Glomerular visceral epithelial cell (primary cell): ENCODE data around the gene CSPG4.
"Not testable (repeated sequence)": the region's sequence is repeated elsewhere in the genome, so short reads cannot be mapped to it uniquely, and the experiment has no call there.

ENCODE experiments used
- DNase-seq: peaks from one replicate; pipeline ENCODE4 v3.0.0-alpha.2; 2016; ENCODE audit errors: extremely low spot score

CSPG4 gene, protein sequence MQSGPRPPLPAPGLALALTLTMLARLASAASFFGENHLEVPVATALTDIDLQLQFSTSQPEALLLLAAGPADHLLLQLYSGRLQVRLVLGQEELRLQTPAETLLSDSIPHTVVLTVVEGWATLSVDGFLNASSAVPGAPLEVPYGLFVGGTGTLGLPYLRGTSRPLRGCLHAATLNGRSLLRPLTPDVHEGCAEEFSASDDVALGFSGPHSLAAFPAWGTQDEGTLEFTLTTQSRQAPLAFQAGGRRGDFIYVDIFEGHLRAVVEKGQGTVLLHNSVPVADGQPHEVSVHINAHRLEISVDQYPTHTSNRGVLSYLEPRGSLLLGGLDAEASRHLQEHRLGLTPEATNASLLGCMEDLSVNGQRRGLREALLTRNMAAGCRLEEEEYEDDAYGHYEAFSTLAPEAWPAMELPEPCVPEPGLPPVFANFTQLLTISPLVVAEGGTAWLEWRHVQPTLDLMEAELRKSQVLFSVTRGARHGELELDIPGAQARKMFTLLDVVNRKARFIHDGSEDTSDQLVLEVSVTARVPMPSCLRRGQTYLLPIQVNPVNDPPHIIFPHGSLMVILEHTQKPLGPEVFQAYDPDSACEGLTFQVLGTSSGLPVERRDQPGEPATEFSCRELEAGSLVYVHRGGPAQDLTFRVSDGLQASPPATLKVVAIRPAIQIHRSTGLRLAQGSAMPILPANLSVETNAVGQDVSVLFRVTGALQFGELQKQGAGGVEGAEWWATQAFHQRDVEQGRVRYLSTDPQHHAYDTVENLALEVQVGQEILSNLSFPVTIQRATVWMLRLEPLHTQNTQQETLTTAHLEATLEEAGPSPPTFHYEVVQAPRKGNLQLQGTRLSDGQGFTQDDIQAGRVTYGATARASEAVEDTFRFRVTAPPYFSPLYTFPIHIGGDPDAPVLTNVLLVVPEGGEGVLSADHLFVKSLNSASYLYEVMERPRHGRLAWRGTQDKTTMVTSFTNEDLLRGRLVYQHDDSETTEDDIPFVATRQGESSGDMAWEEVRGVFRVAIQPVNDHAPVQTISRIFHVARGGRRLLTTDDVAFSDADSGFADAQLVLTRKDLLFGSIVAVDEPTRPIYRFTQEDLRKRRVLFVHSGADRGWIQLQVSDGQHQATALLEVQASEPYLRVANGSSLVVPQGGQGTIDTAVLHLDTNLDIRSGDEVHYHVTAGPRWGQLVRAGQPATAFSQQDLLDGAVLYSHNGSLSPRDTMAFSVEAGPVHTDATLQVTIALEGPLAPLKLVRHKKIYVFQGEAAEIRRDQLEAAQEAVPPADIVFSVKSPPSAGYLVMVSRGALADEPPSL (N-terminal part only)

DNA sequence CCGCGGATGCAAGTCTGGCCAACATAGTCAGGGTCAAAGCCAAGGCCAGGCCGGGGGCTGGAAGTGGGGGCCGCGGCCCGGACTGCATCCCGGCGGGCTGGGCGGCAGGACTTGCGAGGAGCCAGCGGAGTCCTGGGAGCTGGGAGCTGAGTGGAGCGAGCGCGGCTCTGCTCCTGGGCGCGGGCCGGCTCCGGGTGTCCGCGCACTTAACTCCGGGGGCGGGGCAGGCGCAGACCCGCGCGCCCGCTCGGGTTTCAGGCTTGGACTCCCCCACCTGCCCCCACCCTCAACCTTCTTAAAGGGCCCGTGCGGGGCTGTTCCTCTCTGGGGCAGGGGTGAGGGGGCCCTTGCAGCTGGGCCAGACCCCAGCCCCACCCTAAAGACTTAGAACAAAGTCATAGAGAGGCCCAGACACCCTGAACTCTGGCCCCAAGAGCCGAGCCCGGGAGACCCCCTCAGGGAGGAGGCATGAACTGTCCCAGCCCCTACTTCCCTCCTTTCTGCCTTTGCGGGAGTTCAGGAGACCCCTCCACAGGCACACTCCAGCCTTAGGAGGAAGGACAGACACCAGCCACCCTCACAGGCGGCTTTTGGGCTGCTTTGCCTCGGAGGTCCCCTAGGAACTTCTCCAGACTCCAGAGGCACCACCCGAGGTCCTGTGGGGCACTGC is at the start of gene CSPG4:
TSS of gene CSPG4 (minus strand) at position 181 of the 670 bp plus-strand sequence. CDS start at position 88, 93 bp downstream.
- DNase-seq = peak; percentile 45

DNA sequence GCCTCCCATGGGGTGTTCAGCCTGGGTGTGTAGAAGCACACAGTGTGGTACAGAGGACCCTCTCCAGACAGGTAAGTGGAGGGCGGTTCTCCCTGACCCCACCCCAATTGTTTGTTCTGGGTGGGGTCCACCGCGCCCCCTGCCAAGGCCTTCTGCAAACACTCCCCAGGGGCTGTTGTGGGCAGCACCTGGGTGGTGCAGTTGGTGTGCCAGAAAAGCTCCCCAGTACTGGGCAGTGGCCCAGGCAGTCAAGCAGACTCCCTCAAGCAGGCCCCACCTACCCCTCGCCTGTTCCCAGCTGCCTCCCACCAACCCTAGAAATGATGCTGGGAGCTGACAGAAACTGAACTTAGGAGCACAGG is 49.7 kb upstream of the CSPG4 start:
- DNase-seq = not testable (repeated sequence)

DNA sequence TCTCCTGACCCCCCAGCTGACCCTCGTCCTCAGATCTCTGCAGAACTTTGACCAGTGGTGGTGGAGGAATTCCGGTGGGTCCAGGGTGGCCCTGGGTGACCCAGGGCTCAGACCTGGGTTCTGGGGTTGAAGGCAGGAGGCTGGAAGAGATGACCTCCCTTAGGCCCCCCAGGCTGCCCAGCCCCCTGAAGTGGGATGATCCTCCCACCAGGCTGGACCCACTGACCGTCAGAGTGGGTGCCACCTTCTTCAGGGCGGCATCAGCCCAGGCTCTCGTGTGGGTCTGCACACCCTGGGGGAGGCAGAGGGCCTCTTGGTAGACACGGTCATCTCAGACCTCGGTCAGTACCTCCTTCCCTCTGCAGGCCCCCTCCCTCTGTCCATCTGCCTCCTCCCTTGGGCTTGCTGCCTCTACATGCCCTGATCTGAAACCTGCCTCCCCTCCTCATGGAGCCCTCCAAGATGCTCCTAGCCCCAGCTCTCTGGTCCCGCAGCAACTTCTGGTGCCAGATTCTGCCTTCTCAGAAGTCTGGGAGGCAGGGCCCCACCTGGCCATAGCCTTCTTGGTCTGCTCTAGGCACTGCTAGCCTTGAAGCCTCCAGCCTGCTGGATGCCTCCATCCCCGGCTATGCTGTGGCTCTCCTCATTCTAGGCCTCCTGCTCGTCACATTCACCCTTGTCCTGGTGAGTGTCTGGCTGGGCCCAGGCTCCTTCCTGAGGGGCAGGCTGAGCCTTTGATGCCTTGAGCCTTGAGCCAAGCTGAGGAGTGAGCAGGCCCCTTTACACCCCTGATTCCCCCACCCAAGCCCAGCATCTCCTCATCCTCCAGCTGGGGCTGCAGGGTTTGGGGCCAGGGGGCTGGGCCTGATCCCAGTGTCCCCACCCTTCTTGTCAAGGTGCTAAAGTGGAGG is 49.1 kb upstream of the CSPG4 start:
- DNase-seq = no peak

DNA sequence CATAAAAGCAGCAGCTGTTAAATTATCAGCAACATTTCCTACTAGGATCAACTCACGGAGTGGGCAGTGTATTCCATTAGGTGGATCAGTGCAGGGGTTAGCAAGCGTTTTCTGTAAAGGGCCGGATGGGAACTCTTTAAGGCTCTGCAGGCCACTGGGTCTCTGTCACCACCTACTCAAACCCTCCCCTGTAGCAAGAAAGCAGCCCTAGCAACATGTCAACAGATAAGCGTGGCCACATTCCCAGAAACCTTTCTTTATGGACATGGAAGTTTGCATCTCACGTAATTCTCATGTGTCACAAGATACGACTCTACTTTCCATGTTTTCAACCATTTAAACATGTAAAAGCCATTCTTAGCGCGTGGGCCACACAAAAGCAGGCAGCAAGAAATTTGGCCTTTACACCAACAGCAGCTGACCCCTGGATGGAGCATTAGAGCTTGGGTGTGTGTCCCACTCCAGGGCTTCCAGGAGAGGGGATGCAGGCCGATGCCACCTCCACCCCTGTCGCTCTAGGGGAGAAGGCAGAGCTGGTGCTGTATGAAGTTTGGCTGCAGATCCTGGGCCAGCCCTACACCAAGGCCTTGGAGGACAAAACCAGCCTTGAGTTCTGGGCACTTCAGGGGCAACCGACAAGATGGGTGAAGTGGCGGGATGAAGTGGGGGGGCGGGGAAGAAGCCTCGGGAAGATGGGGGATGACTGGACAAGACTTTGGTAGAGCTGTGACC is 48.2 kb upstream of the CSPG4 start:
- no peak for DNase-seq

DNA sequence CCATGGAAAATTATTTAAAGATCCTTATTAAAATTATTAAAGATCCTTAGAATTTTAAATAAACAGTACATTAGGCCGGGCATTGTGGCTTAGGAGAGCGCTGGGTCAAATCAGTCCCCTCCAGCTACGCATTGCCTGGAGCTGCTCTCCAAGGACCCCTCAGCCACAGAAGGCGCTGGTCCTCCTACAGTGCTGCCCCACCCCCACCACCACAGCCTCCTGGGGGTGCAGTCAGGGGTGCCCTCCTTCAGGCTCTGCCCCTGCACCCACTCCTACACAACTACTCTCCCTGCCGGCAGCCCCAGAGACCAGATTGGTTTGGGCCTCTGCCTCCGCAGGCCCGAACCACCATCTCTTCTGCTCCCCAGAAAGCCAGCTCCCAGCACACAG is 47.5 kb upstream of the CSPG4 start:
- DNase-seq = not testable (repeated sequence)

DNA sequence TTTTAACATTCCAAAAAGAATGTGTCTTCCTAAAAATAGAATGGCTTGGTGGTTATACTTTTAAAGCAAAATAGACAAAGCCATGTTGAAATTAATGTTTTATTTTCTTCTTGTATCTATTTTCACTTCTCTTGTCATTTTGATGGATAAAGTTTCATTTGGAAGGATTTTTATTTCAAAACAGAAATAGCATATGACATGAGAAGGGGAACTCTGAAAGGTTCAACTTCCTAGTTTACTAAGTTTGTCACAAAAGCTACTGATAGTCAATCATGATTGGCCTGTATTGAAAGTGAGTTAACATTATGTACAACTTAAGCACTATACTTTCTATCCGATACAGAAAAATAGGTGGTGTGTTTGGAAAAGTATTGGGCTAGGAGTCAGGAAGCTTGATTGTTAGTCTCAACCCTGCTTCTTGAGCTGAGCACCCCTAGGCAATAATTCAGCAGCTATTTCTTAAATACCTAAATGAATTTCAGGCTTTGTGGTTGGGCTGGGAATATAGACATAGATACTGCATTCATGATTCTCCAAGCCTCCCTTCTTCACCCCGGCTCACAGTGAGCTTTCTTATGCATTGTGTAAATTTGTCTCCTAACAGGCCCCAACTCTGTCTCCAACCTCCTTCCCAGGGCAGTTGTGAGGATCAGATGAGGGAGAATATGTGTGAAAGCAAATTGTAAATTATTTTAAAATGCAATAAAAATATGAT is 46.9 kb upstream of the CSPG4 start:
- no peak for DNase-seq

DNA sequence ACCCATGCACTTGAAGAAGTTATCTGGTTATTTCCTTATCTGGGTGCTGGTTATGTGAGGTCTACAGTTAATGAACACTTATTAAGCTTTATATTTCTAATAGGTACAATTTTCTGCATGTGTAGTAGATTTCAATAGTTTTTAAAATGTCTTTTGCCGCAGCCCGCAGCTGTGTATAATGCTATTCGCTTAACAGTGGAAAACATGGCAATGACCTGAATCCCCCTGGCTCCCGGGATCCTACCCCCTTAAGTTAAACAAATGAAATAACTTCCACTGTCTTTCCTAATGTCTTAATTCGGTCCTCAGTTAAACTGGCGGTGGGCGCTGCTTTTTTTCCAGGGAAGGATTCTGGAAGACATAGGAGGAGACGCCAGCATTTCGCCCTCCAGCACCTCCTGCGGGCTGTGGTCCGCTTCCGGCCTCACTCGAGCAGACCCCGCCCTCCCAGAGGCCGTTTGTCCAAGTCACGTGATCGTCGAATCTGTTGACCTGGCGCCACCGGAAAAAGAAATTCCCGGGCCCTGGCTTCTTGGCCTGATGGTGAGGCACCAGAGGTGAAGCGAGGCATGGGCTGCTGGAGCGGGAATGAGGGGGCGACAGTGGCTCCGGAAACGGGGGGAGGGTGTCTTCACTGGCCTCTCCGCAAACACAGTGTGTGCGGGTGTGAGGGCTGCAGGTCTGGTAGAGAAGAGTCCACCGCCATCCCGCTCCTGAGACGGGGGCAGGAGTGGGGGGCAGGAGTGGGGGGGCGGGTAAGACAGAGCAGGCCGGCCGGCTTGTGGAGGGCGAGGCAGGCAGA is 45.6 kb upstream of the CSPG4 start:
- peak; percentile 89 for DNase-seq

DNA sequence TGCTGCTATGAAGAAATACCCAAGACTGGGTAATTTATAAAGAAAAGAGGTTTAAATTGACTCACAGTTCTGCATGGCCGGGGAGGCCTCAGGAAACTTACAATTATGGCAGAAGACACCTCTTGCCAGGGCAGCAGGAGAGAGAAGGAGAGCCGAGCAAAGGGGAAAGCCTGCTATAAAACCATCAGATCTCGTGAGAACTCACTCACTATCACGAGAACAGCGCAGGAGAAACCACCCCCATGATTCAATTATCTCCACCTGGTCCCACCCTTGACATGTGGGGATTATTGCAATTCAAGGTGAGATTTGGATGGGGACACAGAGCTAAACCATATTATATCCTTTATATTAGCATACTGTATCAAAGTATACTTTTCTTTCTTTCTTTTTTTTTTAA is 42.2 kb upstream of the CSPG4 start:
- not testable (repeated sequence) for DNase-seq

DNA sequence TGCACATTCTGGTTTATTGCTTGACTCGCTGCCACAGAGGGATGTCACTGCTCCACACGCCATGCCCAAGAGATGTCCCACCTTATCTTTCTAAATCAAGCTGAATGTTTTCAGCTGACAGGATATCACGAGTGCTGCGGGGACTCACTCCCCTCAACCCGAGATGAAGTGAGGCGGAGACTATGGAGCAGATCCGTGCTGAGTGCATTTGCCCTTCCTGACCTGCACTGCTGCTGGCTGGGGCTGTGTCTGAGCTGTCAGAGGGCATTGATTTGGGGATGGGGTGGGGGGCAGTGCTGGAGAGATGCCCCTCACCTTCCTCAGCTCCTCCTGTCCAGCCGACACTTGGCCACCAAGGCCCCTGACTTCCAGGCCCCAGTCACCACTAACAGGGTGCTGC is 40.5 kb upstream of the CSPG4 start:
- no peak for DNase-seq

DNA sequence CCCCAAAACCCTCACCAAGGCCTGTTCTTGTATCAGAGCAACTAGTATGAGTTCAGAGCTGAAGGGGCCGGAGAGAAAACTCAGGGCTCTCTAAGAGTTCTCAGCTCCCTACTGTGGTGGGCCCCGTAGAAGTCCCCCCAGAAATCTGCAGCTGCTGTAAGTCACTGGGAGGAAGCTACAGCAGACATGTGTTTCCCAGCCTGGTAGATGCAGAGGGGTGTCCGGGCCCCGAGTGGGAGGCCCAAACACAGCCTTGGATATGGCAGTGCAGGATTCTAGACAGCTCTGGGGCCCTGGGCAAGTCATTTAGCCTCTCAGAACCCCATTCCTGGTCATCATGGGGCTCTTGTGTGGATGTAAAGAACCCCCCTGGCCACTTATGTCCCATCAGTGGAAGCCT is 39.2 kb upstream of the CSPG4 start:
- DNase-seq = no peak

DNA sequence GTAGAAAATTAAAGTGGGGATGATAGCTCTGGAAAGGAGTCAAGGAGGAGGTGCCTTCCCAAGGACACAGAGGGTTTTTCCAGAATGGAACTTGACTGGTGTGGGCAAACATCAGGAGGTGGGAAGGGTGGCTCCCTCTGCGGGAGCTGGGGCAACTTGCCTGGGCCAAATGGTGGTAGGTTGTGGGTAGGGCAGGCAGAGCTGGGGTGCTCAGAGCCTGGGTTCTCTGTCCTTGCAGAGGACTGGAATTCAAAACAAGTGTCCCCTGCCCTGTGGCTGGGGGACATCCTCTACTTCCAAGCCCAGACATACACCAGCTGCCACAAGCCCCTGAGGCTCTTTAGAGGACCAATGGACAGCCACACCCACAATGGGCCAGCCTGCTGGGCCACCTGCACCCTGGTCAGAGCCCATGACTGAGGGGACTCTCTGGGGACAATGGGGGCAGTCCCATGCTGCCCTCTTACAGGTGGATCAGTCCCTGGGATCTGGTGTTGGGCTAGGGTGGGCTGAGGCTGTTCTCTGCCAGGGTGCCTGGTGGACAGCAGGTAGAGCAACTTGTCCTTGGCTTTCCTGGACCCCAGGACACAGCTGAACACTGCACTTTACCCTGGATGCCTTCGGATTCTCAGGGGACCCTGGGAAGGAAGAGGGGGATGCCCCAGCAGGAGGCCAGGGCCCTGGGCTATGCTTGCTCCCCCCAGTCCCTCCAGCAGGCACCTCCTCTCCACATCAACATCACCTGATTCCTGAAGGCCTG is 38.6 kb upstream of the CSPG4 start:
- DNase-seq = no peak

DNA sequence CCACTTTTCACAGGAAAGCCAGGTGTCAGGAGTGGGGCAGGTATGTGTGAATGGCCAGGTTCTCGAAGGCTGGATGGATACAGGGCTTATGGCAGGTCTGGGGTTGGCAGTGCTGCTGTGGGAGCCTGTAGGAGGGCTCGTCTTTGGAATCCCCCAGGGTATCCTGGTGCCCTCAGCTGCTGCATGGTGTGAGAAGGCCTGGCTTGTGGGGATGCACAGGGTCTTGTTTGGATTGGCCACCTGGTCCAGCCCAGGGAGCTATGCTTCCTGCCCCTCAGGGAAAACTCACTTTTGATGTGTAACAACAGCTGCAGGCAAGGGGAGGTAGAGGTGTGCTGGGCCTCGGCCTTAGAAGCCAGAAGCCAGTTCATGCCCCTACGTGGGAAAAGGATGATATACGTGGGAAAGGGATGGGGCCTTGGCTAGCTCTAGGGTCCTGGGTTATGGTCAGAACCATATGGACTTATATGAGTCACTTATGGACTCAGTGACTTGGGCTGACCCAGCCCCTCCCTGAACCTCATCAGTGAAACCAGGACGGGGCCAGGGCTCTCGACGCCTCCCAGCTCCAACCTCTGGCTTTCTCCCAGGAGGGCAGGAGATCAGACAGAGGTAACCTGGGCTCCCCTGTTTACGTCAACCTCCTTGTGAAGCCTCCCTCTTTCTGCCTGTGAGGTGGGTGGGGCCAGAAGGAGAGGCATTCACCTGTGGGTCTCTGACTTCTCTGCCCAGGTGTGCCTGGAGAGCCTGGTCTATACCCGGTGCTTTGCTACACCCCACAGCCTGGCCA is 37.8 kb upstream of the CSPG4 start:
- no peak for DNase-seq

DNA sequence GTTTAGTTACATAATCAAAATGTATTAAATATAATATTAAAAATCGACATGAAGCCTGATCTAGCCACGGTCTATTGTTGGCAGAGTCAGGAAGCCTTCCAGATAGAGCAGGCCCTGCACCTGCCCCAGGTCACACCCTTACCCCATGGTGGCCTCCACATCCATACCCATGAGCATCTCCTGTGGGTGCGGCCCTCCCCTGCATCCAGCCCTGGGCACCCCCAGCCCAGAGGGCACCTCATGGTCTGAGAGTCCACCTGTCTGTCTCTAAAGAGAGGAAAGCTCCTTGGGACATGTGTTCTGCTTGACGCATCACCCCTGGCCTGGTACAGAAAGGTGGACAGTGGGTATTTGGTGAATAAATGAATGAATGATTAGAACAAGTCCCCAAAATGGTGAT is 37.2 kb upstream of the CSPG4 start:
- DNase-seq = no peak

DNA sequence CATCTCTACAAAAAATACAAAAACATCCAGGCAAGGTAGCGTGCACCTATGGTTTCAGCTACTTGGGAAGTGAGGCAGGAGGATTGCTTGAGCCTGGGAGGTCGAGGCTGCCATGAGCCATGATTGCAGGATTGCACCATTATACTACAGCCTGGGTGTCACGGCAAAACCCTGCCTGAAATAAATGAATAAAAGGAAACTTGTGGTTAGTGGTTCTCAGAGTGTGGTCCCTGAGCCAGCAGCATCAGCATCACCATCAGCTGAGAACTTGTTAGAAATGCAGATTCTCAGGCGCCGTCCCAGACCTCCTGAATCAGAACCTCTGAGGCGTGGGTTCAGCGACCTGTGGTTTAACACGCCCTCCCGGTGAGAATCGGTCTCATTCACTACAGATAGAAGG is 36.2 kb upstream of the CSPG4 start:
- not testable (repeated sequence) for DNase-seq

DNA sequence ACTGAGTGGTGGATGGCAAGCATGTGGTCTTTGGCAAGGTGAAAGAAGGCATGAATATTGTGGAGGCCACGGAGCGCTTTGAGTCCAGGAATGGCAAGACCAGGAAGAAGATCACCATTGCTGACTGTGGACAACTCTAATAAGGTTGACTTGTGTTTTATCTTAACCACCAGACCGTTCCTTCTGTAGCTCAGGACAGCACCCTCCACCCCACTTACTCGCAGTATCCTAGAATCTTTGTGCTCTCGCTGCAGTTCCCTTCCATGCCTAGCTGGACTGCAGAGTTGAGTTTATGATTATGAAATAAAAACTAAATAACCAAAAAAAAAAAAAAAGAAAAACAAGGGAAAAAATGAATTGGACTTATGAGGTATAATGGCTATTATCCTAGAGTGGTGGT is 34.5 kb upstream of the CSPG4 start:
- not testable (repeated sequence) for DNase-seq

DNA sequence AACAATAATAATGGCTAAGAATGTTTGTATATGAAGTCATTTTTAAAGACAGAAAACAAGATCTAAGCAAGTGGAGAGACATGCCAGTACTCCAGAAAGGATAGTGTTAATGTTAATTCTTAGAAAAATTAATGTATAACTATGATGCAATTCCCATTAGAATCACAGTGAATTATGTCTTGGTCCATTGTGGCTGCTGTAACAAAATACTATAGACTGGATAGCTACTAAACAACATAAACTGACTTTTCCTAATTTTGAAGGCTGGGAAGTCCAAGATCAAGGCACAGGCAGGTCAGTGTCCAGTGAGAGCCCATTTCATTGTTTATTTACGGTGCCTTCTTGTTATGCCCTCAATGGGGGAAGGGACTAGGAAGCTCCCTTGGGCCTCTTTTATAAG is 32.7 kb upstream of the CSPG4 start:
- DNase-seq = no peak

DNA sequence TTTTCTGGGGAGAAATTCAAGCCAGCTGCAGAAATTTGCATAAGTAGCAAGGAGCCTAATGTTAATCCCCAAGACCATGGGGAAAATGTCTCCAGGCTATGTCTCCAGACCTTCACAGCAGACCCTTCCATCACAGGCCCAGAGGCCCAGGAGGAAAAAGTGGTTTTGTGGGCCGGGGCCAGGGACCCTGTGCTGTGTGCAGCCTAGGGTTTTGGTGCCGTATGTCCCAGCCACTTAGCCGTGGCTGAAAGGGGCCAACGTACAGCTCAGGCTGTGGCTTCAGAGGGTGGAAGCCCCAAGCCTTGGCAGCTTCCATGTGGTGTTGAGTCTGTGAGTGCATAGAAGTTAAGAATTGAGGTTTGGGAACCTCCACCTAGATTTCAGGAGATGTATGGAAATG is 29.7 kb upstream of the CSPG4 start:
- not testable (repeated sequence) for DNase-seq
